Measurements from ENCODE around the gene ZMYND11. TPM values are rescaled to one million over a fixed set of nuclear protein-coding genes. Genes with fewer than 3 reads are reported as not detected.

Gene ZMYND11
- total RNA-seq, 2 experiments from 2014 or later: 10.1 to 11.0 TPM

- no peaks in the 10 kb centered on the region for H3K27me3 Mint-ChIP-seq (ENCODE audit: low read depth)
- no peak overlapping the region for H3K27ac Mint-ChIP-seq
- no peaks in the 10 kb centered on the region for H3K9me3 Mint-ChIP-seq
- DNase-seq: no peak
- intact Hi-C loops (cut with micrococcal nuclease): no loop called here
- H3K4me3 Mint-ChIP-seq: no peak overlapping the region
- H3K4me1 Mint-ChIP-seq (ENCODE audit: low read depth): peaks cover 15% of the 10 kb centered on the region
- H3K36me3 Mint-ChIP-seq (ENCODE audit: low read depth): peaks cover 4% of the 10 kb centered on the region
- CTCF ChIA-PET: interaction anchor here (0.5 to 1.0 kb wide), 2 partner anchors 14 to 141 kb away, joined by 3 to 4 read pairs; no protein-coding TSS in a partner anchor
These were observed 80.2 kb downstream of the ZMYND11 start for GRCh38 chr10:215444-215843.

GRCh38 chr10:218798-219197 lies 83.5 kb downstream of the ZMYND11 start:
- Mint-ChIP-seq H3K9me3 (no peaks in the 10 kb centered on the region), H3K27me3 (ENCODE audit: low read depth) (no peaks in the 10 kb centered on the region), H3K27ac (no peak overlapping the region), H3K36me3 (ENCODE audit: low read depth) (peaks cover 3% of the 10 kb centered on the region), H3K4me3 (no peak overlapping the region), H3K4me1 (ENCODE audit: low read depth) (peaks cover 20% of the 10 kb centered on the region)
- DNase-seq: no peak
- intact Hi-C loops (cut with micrococcal nuclease): no loop called here
- CTCF ChIA-PET: interaction anchor here (0.7 kb wide), 1 partner anchor 12 kb away, joined by 3 read pairs; no protein-coding TSS in a partner anchor

- Mint-ChIP-seq H3K4me1 (ENCODE audit: low read depth) (peaks cover 22% of the 10 kb centered on the region), H3K9me3 (no peaks in the 10 kb centered on the region), H3K27me3 (ENCODE audit: low read depth) (no peaks in the 10 kb centered on the region), H3K36me3 (ENCODE audit: low read depth) (peaks cover 3% of the 10 kb centered on the region), H3K27ac (no peak overlapping the region), H3K4me3 (no peak overlapping the region)
- no peak for DNase-seq
- CTCF ChIA-PET: no interaction called here
- intact Hi-C loops (cut with micrococcal nuclease): no loop called here
These were observed 84.6 kb downstream of the ZMYND11 start for GRCh38 chr10:219731-220472.

GRCh38 chr10:224571-224970 lies 89.3 kb downstream of the ZMYND11 start:
- Mint-ChIP-seq H3K36me3 (ENCODE audit: low read depth) (peaks cover 2% of the 10 kb centered on the region), H3K27ac (no peak overlapping the region), H3K4me1 (ENCODE audit: low read depth) (peaks cover 18% of the 10 kb centered on the region), H3K27me3 (ENCODE audit: low read depth) (no peaks in the 10 kb centered on the region), H3K9me3 (no peaks in the 10 kb centered on the region), H3K4me3 (no peak overlapping the region)
- CTCF ChIA-PET: no interaction called here
- intact Hi-C loops (cut with micrococcal nuclease): no loop called here
- no peak for DNase-seq

GRCh38 chr10:226018-226417 lies 90.8 kb downstream of the ZMYND11 start:
- no peak for DNase-seq
- Mint-ChIP-seq H3K36me3 (ENCODE audit: low read depth) (peaks cover 2% of the 10 kb centered on the region), H3K27me3 (ENCODE audit: low read depth) (no peaks in the 10 kb centered on the region), H3K4me3 (no peak overlapping the region), H3K27ac (no peak overlapping the region), H3K4me1 (ENCODE audit: low read depth) (peaks cover 11% of the 10 kb centered on the region), H3K9me3 (no peaks in the 10 kb centered on the region)
- CTCF ChIA-PET: no interaction called here
- intact Hi-C loops (cut with micrococcal nuclease): loop anchor here (5.0 kb wide), 1 partner anchor 44 kb away; no protein-coding TSS in a partner anchor

- no peak for DNase-seq
- Mint-ChIP-seq H3K4me3 (no peak overlapping the region), H3K27me3 (ENCODE audit: low read depth) (no peaks in the 10 kb centered on the region), H3K27ac (no peak overlapping the region), H3K4me1 (ENCODE audit: low read depth) (peaks cover 8% of the 10 kb centered on the region), H3K36me3 (ENCODE audit: low read depth) (no peaks in the 10 kb centered on the region), H3K9me3 (no peaks in the 10 kb centered on the region)
- intact Hi-C loops (cut with micrococcal nuclease): loop anchor here (5.0 kb wide), 1 partner anchor 45 kb away; no protein-coding TSS in a partner anchor
- CTCF ChIA-PET: no interaction called here
These were observed 91.8 kb downstream of the ZMYND11 start for GRCh38 chr10:227014-227413.

- no peak for DNase-seq
- intact Hi-C loops (cut with micrococcal nuclease): loop anchor here (5.0 kb wide), 1 partner anchor 46 kb away; no protein-coding TSS in a partner anchor
- H3K36me3 Mint-ChIP-seq (ENCODE audit: low read depth): no peaks in the 10 kb centered on the region
- H3K9me3 Mint-ChIP-seq: no peaks in the 10 kb centered on the region
- H3K4me1 Mint-ChIP-seq (ENCODE audit: low read depth): peaks cover 8% of the 10 kb centered on the region
- no peak overlapping the region for H3K4me3 Mint-ChIP-seq
- H3K27ac Mint-ChIP-seq: no peak overlapping the region
- H3K27me3 Mint-ChIP-seq (ENCODE audit: low read depth): no peaks in the 10 kb centered on the region
- CTCF ChIA-PET: no interaction called here
These were observed 93.1 kb downstream of the ZMYND11 start for GRCh38 chr10:228366-228765.

- DNase-seq: no peak
- Mint-ChIP-seq H3K27ac (no peak overlapping the region), H3K36me3 (ENCODE audit: low read depth) (no peaks in the 10 kb centered on the region), H3K4me1 (ENCODE audit: low read depth) (peaks cover 6% of the 10 kb centered on the region), H3K4me3 (no peak overlapping the region), H3K27me3 (ENCODE audit: low read depth) (no peaks in the 10 kb centered on the region), H3K9me3 (no peaks in the 10 kb centered on the region)
- intact Hi-C loops (cut with micrococcal nuclease): no loop called here
- CTCF ChIA-PET: interaction anchor here (0.5 to 1.2 kb wide), 4 partner anchors 9 to 54 kb away, joined by 3 read pairs; no protein-coding TSS in a partner anchor
These were observed 95.5 kb downstream of the ZMYND11 start for GRCh38 chr10:230758-231157.

- Mint-ChIP-seq H3K27ac (no peak overlapping the region), H3K4me1 (ENCODE audit: low read depth) (peaks cover 5% of the 10 kb centered on the region), H3K36me3 (ENCODE audit: low read depth) (peaks cover 5% of the 10 kb centered on the region), H3K27me3 (ENCODE audit: low read depth) (no peaks in the 10 kb centered on the region), H3K9me3 (no peaks in the 10 kb centered on the region), H3K4me3 (no peak overlapping the region)
- no peak for DNase-seq
- CTCF ChIA-PET: no interaction called here
- intact Hi-C loops (cut with micrococcal nuclease): no loop called here
These were observed 96.8 kb downstream of the ZMYND11 start for GRCh38 chr10:232061-232460.

- intact Hi-C loops (cut with micrococcal nuclease): no loop called here
- no peak for DNase-seq
- CTCF ChIA-PET: no interaction called here
- Mint-ChIP-seq H3K27ac (no peak overlapping the region), H3K9me3 (no peaks in the 10 kb centered on the region), H3K27me3 (ENCODE audit: low read depth) (no peaks in the 10 kb centered on the region), H3K36me3 (ENCODE audit: low read depth) (peaks cover 5% of the 10 kb centered on the region), H3K4me1 (ENCODE audit: low read depth) (peaks cover 5% of the 10 kb centered on the region), H3K4me3 (no peak overlapping the region)
These were observed 97.6 kb downstream of the ZMYND11 start for GRCh38 chr10:232878-233277.

- Mint-ChIP-seq H3K27me3 (ENCODE audit: low read depth) (no peaks in the 10 kb centered on the region), H3K27ac (no peak overlapping the region), H3K4me3 (no peak overlapping the region), H3K36me3 (ENCODE audit: low read depth) (peaks cover 5% of the 10 kb centered on the region), H3K9me3 (no peaks in the 10 kb centered on the region), H3K4me1 (ENCODE audit: low read depth) (no peaks in the 10 kb centered on the region)
- CTCF ChIA-PET: no interaction called here
- no peak for DNase-seq
- intact Hi-C loops (cut with micrococcal nuclease): no loop called here
These were observed 99.6 kb downstream of the ZMYND11 start for GRCh38 chr10:234708-235406.

GRCh38 chr10:235915-236314 lies 100.7 kb downstream of the ZMYND11 start:
- H3K4me1 Mint-ChIP-seq (ENCODE audit: low read depth): no peaks in the 10 kb centered on the region
- CTCF ChIA-PET: interaction anchor here (0.7 kb wide), 1 partner anchor 759 kb away, joined by 3 read pairs; no protein-coding TSS in a partner anchor
- no peaks in the 10 kb centered on the region for H3K9me3 Mint-ChIP-seq
- H3K4me3 Mint-ChIP-seq: no peak overlapping the region
- intact Hi-C loops (cut with micrococcal nuclease): no loop called here
- no peak overlapping the region for H3K27ac Mint-ChIP-seq
- H3K36me3 Mint-ChIP-seq (ENCODE audit: low read depth): peaks cover 5% of the 10 kb centered on the region
- DNase-seq: no peak
- H3K27me3 Mint-ChIP-seq (ENCODE audit: low read depth): no peaks in the 10 kb centered on the region

All from activated naive CD4-positive, alpha-beta T cell treated with anti-CD3 and anti-CD28 coated beads for 36 hours (primary cell).